Kidney tubule cell (primary cell): ENCODE data around the gene LRRC55.

ENCODE experiments used
- DNase-seq: peaks from one replicate; pipeline ENCODE4 v3.0.0-alpha.2; 2018; ENCODE audit warnings: low spot score

LRRC55 gene

GRCh38 chr11:57235761-57236703, 54.3 kb downstream of the LRRC55 start:
- DNase-seq, result no peak

DNA sequence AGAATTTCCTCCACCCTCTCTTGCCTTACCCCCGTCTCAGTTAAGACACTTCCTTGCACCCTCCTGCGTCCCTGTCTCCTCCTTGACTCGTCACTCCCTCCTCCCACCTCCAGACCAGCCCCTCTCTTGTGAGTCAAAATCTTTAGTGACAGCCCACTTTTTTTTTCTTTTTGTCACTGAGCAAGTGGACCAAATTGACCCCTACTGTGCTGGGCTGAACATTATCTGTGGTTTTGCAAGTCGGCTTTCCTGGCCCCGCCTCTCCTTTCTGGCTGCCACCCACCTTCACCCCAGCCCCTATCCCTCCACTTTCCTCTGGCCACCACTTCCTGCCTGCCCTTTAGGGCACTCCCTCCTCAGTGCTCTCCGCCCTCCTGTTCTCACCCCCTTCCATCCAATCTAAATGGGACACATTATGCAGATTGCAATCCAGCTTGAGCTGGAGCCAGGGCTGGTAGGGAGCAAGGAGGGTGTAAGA, 55.5 kb downstream of the LRRC55 start, which contains the start of gene APLNR:
APLNR (minus strand) TSS at position 47 of the 478 bp plus-strand sequence. CDS start 246 bp downstream, outside the sequence.
- DNase-seq, result no peak

DNA sequence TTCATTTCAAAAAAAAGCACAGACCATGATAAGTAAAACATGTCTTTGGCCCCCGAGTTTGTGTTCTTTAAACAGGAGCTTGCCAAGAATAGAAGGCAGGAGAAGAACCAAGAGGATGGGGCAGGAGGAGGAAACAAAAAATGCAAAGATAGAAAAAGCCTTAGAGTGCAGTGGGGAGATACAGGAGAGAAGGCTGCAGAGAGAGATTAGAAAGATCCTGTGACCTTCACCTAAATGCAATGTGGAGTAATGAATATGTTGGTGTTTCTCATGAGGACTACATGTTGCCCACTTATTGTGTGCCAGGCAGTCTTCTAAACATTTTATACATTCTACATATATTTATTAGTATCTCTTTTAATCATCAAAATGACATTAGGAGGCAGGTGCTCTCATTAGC, 57.6 kb downstream of the LRRC55 start:
- no peak for DNase-seq

GRCh38 chr11:57240007-57240406, 58.3 kb downstream of the LRRC55 start:
- no peak for DNase-seq

- no peak for DNase-seq
Measured at GRCh38 chr11:57240757-57241156, 59.0 kb downstream of the LRRC55 start.
